Loucy (cell line): ENCODE measurements around the gene RALA.

ENCODE experiments used
- H2AFZ ChIP-seq: fragments of 200-600 bp; sonication (generic); 2 replicates; pipeline ENCODE4 v1.6.0; 2016; ENCODE audit warnings: antibody characterized with exemption, mild to moderate bottlenecking, low read length, moderate library complexity
- H3F3A ChIP-seq: fragments of 200-600 bp; 2 replicates; pipeline ENCODE4 v1.6.0; 2016; ENCODE audit warnings: antibody characterized with exemption, low read depth, mild to moderate bottlenecking
- H3K27me3 ChIP-seq: fragments of 200-600 bp; sonication (generic); 2 replicates; pipeline ENCODE4 v1.6.1; 2014; ENCODE audit warnings: low read length, mild to moderate bottlenecking; ENCODE audit not compliant: insufficient read depth, poor library complexity, severe bottlenecking
- H3K36me3 ChIP-seq: fragments of 200-600 bp; sonication (generic); 2 replicates; pipeline ENCODE4 v1.6.1; 2016; ENCODE audit warnings: low read length; ENCODE audit not compliant: insufficient read depth
- H3K4me1 ChIP-seq: fragments of 200-600 bp; sonication (generic); 2 replicates; pipeline ENCODE4 v1.5.1; 2014; ENCODE audit warnings: low read length, mild to moderate bottlenecking; ENCODE audit not compliant: insufficient read depth, poor library complexity, severe bottlenecking
- H3K4me2 ChIP-seq: fragments of 200-600 bp; sonication (generic); 2 replicates; pipeline ENCODE4 v1.6.0; 2014; ENCODE audit warnings: antibody characterized with exemption, low read length, low read depth, mild to moderate bottlenecking; ENCODE audit not compliant: poor library complexity, severe bottlenecking
- H3K4me3 ChIP-seq: fragments of 200-600 bp; sonication (generic); 2 replicates; pipeline ENCODE4 v1.5.1; 2014; ENCODE audit warnings: low read length, mild to moderate bottlenecking, mixed read lengths; ENCODE audit not compliant: poor library complexity, severe bottlenecking
- H3K79me2 ChIP-seq: fragments of 200-600 bp; sonication (generic); 2 replicates; pipeline ENCODE4 v1.6.1; 2014; ENCODE audit warnings: low read length; ENCODE audit not compliant: insufficient read depth
- H3K9ac ChIP-seq: fragments of 200-600 bp; sonication (generic); 2 replicates; pipeline ENCODE4 v1.6.0; 2014; ENCODE audit warnings: mild to moderate bottlenecking, low read depth, low read length, moderate library complexity; ENCODE audit not compliant: poor library complexity, severe bottlenecking
- H3K9me2 ChIP-seq: fragments of 200-600 bp; sonication (generic); replicated peaks from 2 replicates; pipeline ENCODE4 v1.6.1; 2016; ENCODE audit warnings: low read depth, low read length, mixed read lengths
- H3K9me3 ChIP-seq: fragments of 200-600 bp; sonication (generic); 2 replicates; pipeline ENCODE4 v1.6.1; 2014; ENCODE audit warnings: mild to moderate bottlenecking, antibody characterized with exemption, low read length, low read depth; ENCODE audit not compliant: insufficient read depth
- H4K20me1 ChIP-seq: fragments of 200-600 bp; sonication (generic); 2 replicates; pipeline ENCODE4 v1.6.0; 2014; ENCODE audit warnings: antibody characterized with exemption, low read length, mild to moderate bottlenecking; ENCODE audit not compliant: insufficient read depth, poor library complexity, severe bottlenecking
- CTCF ChIP-seq: fragments of 200-600 bp; sonication (generic); conservative IDR thresholded peaks from 2 replicates; pipeline ENCODE4 v1.5.1; 2014; ENCODE audit warnings: mild to moderate bottlenecking, antibody characterized with exemption, low read length
- EZH2phosphoT487 ChIP-seq: fragments of 200-600 bp; IDR thresholded peaks from 2 replicates; pipeline ENCODE4 v1.6.1; 2018; ENCODE audit warnings: antibody characterized with exemption, mild to moderate bottlenecking, moderate library complexity, borderline replicate concordance

Gene RALA

DNA sequence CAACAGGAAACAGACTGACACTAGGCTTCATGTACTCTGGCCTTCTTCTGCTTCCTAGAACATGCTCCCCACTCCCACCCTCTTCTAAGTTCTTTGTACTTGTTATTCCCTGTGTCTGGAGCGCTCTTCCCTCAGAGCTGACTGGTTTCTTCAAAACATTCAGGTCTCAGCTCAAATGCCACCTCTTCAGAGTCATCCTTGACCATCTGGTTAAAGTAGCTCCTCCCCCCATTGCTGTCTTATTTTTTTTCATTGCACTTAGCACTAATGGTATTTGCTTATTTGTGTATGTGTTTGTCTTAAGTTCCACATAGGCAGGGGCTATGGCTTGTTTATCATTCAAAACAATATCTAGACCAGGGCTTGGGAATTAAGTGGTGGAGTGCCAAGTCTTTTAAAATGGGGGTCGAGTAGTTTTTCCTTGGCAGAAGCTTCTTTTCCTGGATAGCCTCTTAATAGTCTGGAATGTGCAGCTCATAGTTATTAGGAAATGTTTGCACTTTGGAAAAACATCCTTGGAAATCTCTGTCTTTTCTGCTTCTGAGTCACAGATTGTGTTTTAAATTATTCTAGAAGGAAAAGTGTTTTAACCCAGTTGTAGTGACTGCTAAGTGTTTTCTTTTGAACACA, 60.0 kb downstream of the RALA start:
- Histone ChIP-seq H3F3A (no peaks in the 10 kb centered on the region), H3K9me3 (no peaks in the 10 kb centered on the region), H2AFZ (no peak overlapping the region), H3K4me3 (peak overlapping the region; percentile 19), H3K79me2 (peaks cover 42% of the 10 kb centered on the region), H3K36me3 (peaks cover 10% of the 10 kb centered on the region; the same call in 1 of the 2 replicates), H4K20me1 (no peaks in the 10 kb centered on the region), H3K4me1 (peaks cover 17% of the 10 kb centered on the region), H3K27me3 (no peaks in the 10 kb centered on the region), H3K9ac (peak overlapping the region; percentile 47), H3K4me2 (peak overlapping the region; percentile 34), H3K9me2 (no peaks in the 10 kb centered on the region)
- TF ChIP-seq EZH2phosphoT487: no peak
- no peak for TF ChIP-seq CTCF

GRCh38 chr7:39686261-39686924, 63.0 kb downstream of the RALA start:
- Histone ChIP-seq H3K4me1 (peaks cover 14% of the 10 kb centered on the region), H2AFZ (no peak overlapping the region)
- no peak for TF ChIP-seq EZH2phosphoT487
- TF ChIP-seq CTCF: no peak

GRCh38 chr7:39688611-39689480, 65.5 kb downstream of the RALA start:
- Histone ChIP-seq H2AFZ (no peak overlapping the region), H3K9me3 (no peaks in the 10 kb centered on the region), H3K4me3 (no peak overlapping the region), H3K4me1 (peaks cover 6% of the 10 kb centered on the region), H3K36me3 (peaks cover 49% of the 10 kb centered on the region; the same call in 1 of the 2 replicates), H3F3A (no peaks in the 10 kb centered on the region), H4K20me1 (no peaks in the 10 kb centered on the region), H3K79me2 (peaks cover 19% of the 10 kb centered on the region), H3K27me3 (no peaks in the 10 kb centered on the region), H3K9ac (no peak overlapping the region), H3K9me2 (no peaks in the 10 kb centered on the region), H3K4me2 (no peak overlapping the region)
- no peak for TF ChIP-seq CTCF
- no peak for TF ChIP-seq EZH2phosphoT487

More at GRCh38 chr7:39686261-39686924, 63.0 kb downstream of the RALA start:
- Histone ChIP-seq H3K79me2 (peaks cover 35% of the 10 kb centered on the region), H3K4me3 (no peak overlapping the region), H3K36me3 (peaks cover 33% of the 10 kb centered on the region; the same call in 1 of the 2 replicates), H3K9me3 (no peaks in the 10 kb centered on the region), H3F3A (no peaks in the 10 kb centered on the region), H4K20me1 (no peaks in the 10 kb centered on the region), H3K4me2 (no peak overlapping the region), H3K9ac (no peak overlapping the region), H3K9me2 (no peaks in the 10 kb centered on the region), H3K27me3 (no peaks in the 10 kb centered on the region)
